Spleen (tissue), 11 donors: Measurements from ENCODE around the gene RALY. TPM values are rescaled to one million over a fixed set of nuclear protein-coding genes. Genes with fewer than 3 reads are reported as not detected.

Experiments used
- DNase-seq: peaks from one replicate; pipeline ENCODE4 v3.0.0-alpha.2; 2020
- H3K27ac ChIP-seq, 8 donors: fragments of 200-600 bp; sonication (generic) in 7 of 8; 1 replicate in 4 of 8; 2 replicates in 4 of 8; pipeline versions ENCODE4 v1.5.0 to v1.8.0; 2016 to 2021; ENCODE audit warnings: inconsistent platforms in 4 of 8, mild to moderate bottlenecking in 4 of 8, moderate library complexity in 1 of 8
- H3K27me3 ChIP-seq, 7 donors: fragments of 200-600 bp; sonication (generic) in 6 of 7; replicated peaks in 1 of 7; 1 replicate in 4 of 7; 2 replicates in 3 of 7; pipeline versions ENCODE4 v1.5.0 to v1.8.0; 2016 to 2021; ENCODE audit warnings: inconsistent platforms in 3 of 7, mild to moderate bottlenecking in 1 of 7
- H3K36me3 ChIP-seq, 6 donors: fragments of 200-600 bp; sonication (generic) in 5 of 6; 1 replicate in 4 of 6; 2 replicates in 2 of 6; pipeline versions ENCODE4 v1.5.0 to v1.8.0; 2016 to 2021; ENCODE audit warnings: inconsistent platforms in 2 of 6
- H3K4me1 ChIP-seq, 6 donors: fragments of 200-600 bp; sonication (generic) in 5 of 6; 1 replicate in 3 of 6; 2 replicates in 3 of 6; pipeline versions ENCODE4 v1.5.0 to v1.8.0; 2016 to 2021; ENCODE audit warnings: inconsistent platforms in 3 of 6
- H3K4me3 ChIP-seq, 8 donors: fragments of 200-600 bp; sonication (generic) in 7 of 8; 1 replicate in 4 of 8; 2 replicates in 4 of 8; pipeline versions ENCODE4 v1.5.0 to v1.8.0; 2016 to 2021; ENCODE audit warnings: inconsistent platforms in 4 of 8, mild to moderate bottlenecking in 4 of 8, moderate library complexity in 2 of 8
- H3K9me3 ChIP-seq, 8 donors: fragments of 200-600 bp; sonication (generic) in 7 of 8; 1 replicate in 4 of 8; 2 replicates in 4 of 8; pipeline versions ENCODE4 v1.5.0 to v1.8.0; 2016 to 2021; ENCODE audit warnings: inconsistent platforms in 4 of 8
- POLR2A ChIP-seq, 3 donors: fragments of 450-650 bp; IDR thresholded peaks; one replicate each; pipeline ENCODE4 v1.5.1; 2017; ENCODE audit warnings: antibody characterized with exemption in 3 of 3, mild to moderate bottlenecking in 1 of 3
- POLR2AphosphoS5 ChIP-seq, 3 donors: sonication (generic); formaldehyde crosslinking; IDR thresholded peaks; one replicate each; pipeline ENCODE4 v1.5.1; 2017; ENCODE audit warnings: antibody characterized with exemption in 3 of 3
- WGBS, 5 donors: extraction: QIAGEN DNeasy Blood & Tissue Kit in 3 of 5; methylation state at CpG; one replicate each; pipeline versions ENCODE4 v1.1.5 to v1.1.7; 2013 to 2018; 5-methylcytosine and 5-hydroxymethylcytosine counted together
- intact Hi-C: fragments of 100-400 bp; cut with DNase I; formaldehyde crosslinking; loops from one replicate; pipeline ENCODE4 v1.15.0; 2023; ENCODE audit warnings: low total_unique reads
- polyA plus RNA-seq, 3 donors: library from polyadenylated mRNA; stranded (reverse); fragments of 200-250 nt; gene quantifications; one replicate each; pipeline ENCODE4 v1.2.1, GENCODE V29; 2013
- total RNA-seq, 7 donors: library from RNA; depleted of rRNA in 3 of 7; stranded (reverse); fragments of >200 nt in 3 of 7; fragmentation: NEBNext Ultra II Directional in 4 of 7; extraction: Animal tissue kit (Norgen Biotek cat#: 25700) in 4 of 7; gene quantifications; one replicate each; pipeline versions ENCODE4 v1.1.0 to v1.2.1, GENCODE V29; 2016 to 2021
- TF ChIP-seq, protein P1 (sequence below), 11 experiments: fragments of 200-600 bp in 7 of 11; fragments of 450-650 bp in 4 of 11; sonication (generic) in 4 of 11; IDR thresholded peaks in 8 of 11; conservative IDR thresholded peaks in 3 of 11; 1 replicate in 7 of 11; 2 replicates in 4 of 11; pipeline versions ENCODE4 v1.4.0 to v1.8.0; 2016 to 2021; ENCODE audit warnings: antibody characterized with exemption in 11 of 11, inconsistent platforms in 4 of 11, mild to moderate bottlenecking in 1 of 11
- donor health status: healthy with polysubstance abuse.
- donor health status: DM: no; HTN: no; CAD: no; lungs with moderate emphysema.
- donor health status: DM: no; HTN: no; CAD: no.
- donor health status: Bipolar disorder and iron deficiency.
- donor health status: healthy.
- donor health status: DM: no; HTN: no; CAD: no.
- donor health status: DM: yes; HTN: yes; CAD: no.

The RALY gene
- total and polyA plus RNA-seq, 10 donors, result 72.9 to 133 (median 99.7) TPM

DNA sequence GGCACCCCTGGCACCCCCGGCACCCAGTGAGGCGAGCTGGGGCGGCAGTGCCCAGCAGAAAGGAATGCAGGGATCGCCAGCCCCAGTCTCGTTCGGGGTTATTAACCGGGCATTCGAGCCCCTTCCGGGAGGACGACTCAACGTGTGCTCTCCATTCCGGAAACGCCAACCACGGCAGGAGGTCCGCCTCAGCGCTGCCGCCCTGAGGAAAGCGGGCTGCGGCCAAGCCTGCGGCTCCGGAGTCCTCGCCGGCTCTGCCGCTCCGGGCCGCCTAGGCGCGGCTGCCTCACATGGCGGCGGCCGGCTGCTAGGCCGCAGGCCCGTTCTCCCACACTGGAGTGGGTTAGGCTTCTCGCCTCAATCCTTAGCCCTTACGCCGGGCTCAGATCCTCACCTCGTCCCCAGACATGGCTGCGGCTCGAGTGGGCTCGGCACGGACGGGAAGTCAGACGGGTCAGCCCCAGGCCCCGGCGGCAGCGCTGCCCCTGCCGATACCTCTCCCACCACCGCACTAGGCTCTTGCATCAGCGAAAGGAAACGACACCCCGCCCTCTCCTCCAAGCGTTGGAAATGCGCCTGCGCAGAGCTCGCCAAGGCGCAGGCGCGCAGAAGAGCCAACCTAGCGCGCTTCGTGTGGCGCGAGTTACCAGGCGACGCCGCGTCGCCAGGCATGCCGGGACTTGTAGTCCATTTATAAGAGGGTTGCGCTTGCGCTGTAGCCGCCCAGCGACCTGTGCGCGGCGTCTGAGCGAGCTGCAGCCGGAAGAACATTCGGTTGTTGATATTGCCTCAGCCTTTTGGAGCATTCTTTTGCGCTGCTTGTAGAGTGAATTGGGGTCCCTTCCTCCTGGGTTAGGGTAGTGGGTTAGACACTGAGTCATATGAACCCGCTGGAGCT is 118.2 kb downstream of the RALY start, which contains the start of gene EIF2S2:
TSS of gene EIF2S2 (minus strand) at position 542 of the 898 bp plus-strand sequence. CDS start at position 409, 133 bp downstream.
- peak; percentile 99 to 100 (median 99) for TF ChIP-seq POLR2AphosphoS5 (IDR thresholded peaks at IDR 0.05)
- TF ChIP-seq, protein P1, sequence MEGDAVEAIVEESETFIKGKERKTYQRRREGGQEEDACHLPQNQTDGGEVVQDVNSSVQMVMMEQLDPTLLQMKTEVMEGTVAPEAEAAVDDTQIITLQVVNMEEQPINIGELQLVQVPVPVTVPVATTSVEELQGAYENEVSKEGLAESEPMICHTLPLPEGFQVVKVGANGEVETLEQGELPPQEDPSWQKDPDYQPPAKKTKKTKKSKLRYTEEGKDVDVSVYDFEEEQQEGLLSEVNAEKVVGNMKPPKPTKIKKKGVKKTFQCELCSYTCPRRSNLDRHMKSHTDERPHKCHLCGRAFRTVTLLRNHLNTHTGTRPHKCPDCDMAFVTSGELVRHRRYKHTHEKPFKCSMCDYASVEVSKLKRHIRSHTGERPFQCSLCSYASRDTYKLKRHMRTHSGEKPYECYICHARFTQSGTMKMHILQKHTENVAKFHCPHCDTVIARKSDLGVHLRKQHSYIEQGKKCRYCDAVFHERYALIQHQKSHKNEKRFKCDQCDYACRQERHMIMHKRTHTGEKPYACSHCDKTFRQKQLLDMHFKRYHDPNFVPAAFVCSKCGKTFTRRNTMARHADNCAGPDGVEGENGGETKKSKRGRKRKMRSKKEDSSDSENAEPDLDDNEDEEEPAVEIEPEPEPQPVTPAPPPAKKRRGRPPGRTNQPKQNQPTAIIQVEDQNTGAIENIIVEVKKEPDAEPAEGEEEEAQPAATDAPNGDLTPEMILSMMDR (IDR thresholded peaks at IDR 0.05 in 8 of 11, conservative IDR thresholded peaks at IDR 0.05 in 3 of 11), result peak in 4 of 11 experiments; percentile 3 to 41 (median 30)
- peak; percentile 13 to 93 (median 92) for TF ChIP-seq POLR2A (IDR thresholded peaks at IDR 0.05)
- no peaks in the 10 kb centered on the region for H3K9me3 ChIP-seq
- peaks cover 26 to 56% (median 45%) of the 10 kb centered on the region in 6 donors for H3K4me1 ChIP-seq
- intact Hi-C loops, result loop anchor here (5.0 kb wide), 1 partner anchor 120 kb away; the partner anchor contains the start of gene RALY
- DNase-seq, result peak; percentile 98
- H3K27ac ChIP-seq, result peak within 1 kb of the TSS; percentile 87 to 99 (median 98)
- WGBS, 5 donors, result 0 to 1% (median 0%) methylated on average over 29 to 81 of the region's 81 CpGs
- peaks cover 0 to 17% (median 6%) of the 10 kb centered on the region in 6 donors for H3K36me3 ChIP-seq
- peak within 1 kb of the TSS; percentile 75 to 98 (median 92) for H3K4me3 ChIP-seq
- no peaks in the 10 kb centered on the region for H3K27me3 ChIP-seq

DNA sequence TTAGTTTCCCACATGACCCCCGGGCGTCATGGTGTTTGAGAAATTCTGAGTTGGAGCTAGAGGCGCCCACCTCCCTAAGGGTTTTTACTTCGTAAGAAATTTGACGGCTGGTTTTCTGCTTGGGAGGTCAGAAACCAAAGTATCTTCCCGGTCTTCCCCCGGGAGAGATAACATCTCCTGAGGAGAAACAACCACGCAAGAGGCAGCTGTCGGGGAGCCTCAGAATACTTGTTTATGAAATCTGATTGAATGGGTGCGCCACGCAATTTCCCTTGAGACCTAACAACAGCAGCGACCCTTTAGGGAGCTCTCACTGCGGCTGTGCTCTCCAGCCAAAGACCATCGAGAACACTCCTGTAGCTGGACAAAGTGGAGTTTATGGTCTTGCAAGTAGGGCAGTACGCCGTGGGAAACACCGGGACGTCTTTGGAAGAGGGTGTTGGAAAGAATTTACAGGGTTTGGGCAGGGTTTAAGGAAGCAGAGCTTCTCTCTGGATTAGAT is 118.9 kb downstream of the RALY start:
- Histone ChIP-seq H3K36me3 (peaks cover 0 to 13% (median 6%) of the 10 kb centered on the region in 6 donors), H3K4me3 (peak overlapping the region; percentile 75 to 98 (median 92)), H3K4me1 (peaks cover 26 to 49% (median 38%) of the 10 kb centered on the region in 6 donors), H3K27me3 (no peaks in the 10 kb centered on the region), H3K27ac (peak overlapping the region; percentile 74 to 99 (median 98)), H3K9me3 (no peaks in the 10 kb centered on the region)
- TF ChIP-seq POLR2A (IDR thresholded peaks at IDR 0.05), result no peak
- TF ChIP-seq POLR2AphosphoS5 (IDR thresholded peaks at IDR 0.05), result no peak
- TF ChIP-seq, protein P1 (IDR thresholded peaks at IDR 0.05 in 8 of 11, conservative IDR thresholded peaks at IDR 0.05 in 3 of 11), result no peak
- 1 to 2% (median 2%) methylated on average over 18 of the region's 18 CpGs for WGBS, 5 donors
- DNase-seq, result peak; percentile 79
- intact Hi-C loops, result loop anchor here (5.0 kb wide), 1 partner anchor 120 kb away; the partner anchor contains the start of gene RALY

DNA sequence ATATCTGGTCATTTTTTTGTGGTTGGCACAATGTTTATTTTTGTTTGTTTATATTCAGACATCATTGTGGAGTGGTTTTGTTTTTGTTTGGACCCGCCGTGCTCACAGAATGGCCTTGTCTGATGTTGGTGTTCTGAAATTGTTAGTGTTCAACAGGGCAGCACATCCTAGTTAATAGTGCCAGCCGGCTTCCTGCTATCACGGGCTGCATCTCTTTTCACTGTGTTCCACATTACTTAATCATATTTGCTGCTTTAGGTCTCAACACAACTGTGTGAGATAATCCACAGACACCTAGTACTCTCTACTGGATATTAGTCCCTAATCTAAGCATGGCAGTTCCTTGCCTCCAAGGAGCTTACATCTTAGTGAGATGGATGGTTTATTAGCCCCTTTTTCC is 121.1 kb downstream of the RALY start:
- TF ChIP-seq, protein P1 (IDR thresholded peaks at IDR 0.05 in 8 of 11, conservative IDR thresholded peaks at IDR 0.05 in 3 of 11), result no peak
- no peak for TF ChIP-seq POLR2AphosphoS5 (IDR thresholded peaks at IDR 0.05)
- no peak for TF ChIP-seq POLR2A (IDR thresholded peaks at IDR 0.05)
- 87 to 95% (median 89%) methylated on average over 4 of the region's 4 CpGs for WGBS, 5 donors
- intact Hi-C loops, result loop anchor here (5.0 kb wide), 1 partner anchor 123 kb away; the partner anchor contains the start of gene RALY

More for the DNA sequence above, 121.1 kb downstream of the RALY start:
- no peak overlapping the region for H3K27ac ChIP-seq
- H3K4me1 ChIP-seq, result peaks cover 11 to 27% (median 16%) of the 10 kb centered on the region in 6 donors
- H3K36me3 ChIP-seq, result peaks cover 0 to under 1% (median 0%) of the 10 kb centered on the region in 6 donors
- H3K9me3 ChIP-seq, result no peaks in the 10 kb centered on the region
- no peak for DNase-seq
- no peaks in the 10 kb centered on the region for H3K27me3 ChIP-seq
- H3K4me3 ChIP-seq, result no peak overlapping the region
